Left kidney (tissue), 2 donors: ENCODE data around the gene STPG3. TPM values are rescaled to one million over a fixed set of nuclear protein-coding genes. Genes with fewer than 3 reads are reported as not detected.

Experiments
- DNase-seq: peaks from one replicate; pipeline ENCODE4 v3.0.0-alpha.2; 2013
- polyA plus RNA-seq: library from polyadenylated mRNA; unstranded; fragments of 120-200 nt; gene quantifications from one replicate; pipeline ENCODE4 v1.2.1, GENCODE V29; 2013; ENCODE audit not compliant: insufficient read length

STPG3 gene
- polyA plus RNA-seq, 1 donor = 1.5 TPM

- DNase-seq = no peak
Measured at GRCh38 chr9:137278721-137279711, 27.9 kb downstream of the STPG3 start.

DNA sequence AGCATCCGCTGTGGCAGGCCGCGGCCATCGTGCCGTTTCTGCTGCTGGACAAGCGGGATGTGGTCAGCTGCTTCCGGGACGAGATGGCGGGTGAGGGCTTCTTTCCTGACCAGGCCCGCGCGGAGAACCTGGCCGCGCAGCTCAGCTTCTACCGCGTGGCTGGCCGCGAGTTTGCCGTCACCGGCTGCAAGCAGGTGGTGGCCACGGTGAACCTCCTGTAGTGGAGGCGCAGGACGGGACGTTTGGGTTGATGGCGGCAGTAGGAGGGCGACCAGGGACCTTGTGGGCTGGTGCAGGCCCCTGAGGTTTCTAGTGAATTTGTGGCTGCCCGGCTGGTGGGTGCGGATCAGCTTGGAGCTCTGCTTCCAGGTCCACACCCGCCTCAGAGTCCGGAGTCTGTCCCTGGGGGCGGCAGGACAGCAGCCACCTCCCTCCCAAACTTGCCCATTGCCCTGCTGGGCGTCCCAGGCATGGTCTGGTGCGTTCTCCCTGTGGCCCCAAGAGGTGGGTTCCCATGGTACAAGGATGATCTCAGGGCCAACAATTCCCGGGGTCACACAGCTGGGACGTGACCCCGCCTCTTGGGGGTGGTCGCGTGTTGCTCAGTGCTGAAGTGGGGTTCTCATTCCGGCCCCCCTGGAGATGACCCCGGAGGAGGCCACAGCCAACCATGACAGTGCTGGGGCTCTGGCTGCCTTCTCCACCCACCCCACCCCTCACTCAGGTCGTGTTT lies 28.8 kb downstream of the STPG3 start:
- DNase-seq = no peak

DNA sequence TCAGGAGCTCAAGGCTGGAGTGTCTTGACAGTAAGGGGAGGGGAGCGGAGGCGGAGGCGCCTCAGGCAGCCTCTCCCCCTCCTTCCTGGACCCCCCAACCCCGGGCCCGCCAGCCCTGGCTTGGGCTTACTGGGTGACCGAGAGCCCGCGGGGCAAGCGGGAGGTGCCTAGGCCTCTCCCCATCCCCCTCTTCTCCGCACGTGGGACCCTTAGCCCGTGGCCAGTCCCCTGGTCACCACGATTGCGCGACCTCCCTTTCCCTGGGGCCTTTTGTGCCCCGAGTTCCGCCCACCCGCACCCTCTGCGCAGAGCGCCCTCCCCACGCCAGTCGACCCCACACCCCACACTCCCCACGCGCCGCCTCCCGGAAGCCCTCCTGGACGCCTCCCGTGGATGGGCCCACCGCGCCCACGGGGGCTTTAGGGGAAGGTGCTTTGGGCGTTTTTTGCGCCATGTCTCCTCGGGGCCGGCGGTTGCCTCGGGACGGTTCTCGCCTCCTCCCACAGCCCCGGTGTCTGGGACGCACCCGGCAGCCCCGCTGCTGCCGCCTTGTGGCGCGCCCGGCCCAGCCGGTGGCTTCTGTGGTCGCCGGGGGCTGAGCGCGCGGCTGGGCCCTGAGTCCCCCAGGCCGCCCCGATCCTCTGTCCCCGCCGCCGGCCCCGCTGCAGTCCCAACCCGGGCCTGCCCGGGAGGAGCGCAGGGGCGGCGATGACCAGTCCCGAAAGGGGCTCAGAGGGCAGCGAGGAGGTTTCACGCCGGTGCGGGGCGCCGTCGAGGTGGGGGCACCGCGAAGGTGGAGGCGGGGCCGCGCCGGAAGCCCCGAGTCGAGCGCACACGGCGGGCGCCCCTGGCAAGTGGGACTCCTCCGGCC lies 29.6 kb downstream of the STPG3 start:
- DNase-seq = no peak

DNA sequence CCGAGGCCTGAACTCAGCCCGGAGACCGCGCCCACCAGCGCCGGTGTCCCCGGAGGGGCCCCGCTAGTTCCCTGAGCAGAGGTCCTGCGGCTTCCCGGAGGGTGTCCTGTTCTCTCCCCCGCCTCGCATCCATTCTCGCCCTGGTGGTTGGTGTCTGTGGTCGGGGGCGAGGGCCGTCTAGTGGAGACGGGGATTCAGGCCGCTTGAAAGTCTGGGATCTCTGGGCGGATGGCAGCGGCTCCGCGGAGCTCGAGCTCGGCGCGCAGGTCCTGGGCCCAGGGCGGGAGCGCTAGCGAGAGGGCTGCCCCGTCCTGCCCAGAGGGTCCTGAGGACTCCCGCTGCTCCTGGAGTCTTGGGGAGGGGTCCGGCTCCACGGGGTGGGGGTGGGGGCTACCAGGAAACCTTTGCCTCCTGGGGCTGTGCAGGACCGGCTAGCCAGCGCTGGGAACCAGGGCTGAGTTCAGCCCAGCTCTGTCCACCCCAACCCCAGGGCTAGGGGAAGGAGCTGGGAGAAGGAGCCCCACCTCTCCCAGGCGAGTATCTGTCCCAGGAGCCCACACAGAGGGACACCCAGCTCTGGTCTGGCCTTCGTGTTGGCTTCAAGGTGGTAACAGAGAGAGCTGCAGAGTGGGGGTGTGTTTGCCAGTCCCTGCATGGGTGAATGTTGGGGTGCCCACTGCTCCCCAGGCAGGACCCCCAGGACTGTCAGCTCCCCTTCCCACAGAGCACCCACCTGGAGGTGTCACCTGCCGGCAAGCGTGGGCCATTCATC lies 30.4 kb downstream of the STPG3 start:
- no peak for DNase-seq

GRCh38 chr9:137286975-137287383 lies 35.9 kb downstream of the STPG3 start:
- DNase-seq = no peak

GRCh38 chr9:137293094-137293481 lies 42.0 kb downstream of the STPG3 start:
- DNase-seq = no peak

DNA sequence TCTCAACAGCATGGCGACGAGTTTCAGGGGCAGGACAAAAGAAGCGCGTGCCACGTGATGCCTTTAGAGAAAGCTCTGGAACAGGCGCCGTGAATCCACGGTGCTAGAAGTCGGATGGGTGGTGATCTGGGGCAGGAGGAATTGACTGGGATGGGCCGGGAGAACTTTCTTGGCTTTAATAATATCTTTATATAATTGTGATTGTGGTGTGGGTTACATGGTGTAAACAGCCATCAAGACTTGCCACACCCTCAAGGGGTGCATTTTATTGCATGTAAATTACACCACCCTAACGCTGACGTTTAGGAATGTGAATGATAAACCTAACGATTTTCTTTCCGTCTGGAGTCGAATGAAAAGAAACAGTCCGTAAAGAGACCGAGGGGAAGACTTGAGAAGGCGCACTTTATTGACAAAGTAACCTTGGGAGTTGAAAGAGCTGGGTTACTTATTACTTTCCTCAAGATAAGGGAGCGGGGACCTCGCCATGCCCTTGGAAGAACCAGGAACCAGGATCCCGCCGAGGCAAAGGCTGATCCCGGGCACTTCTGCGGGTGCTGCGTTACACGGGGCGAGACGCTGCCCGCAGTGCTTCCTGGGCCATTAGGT lies 42.5 kb downstream of the STPG3 start:
- no peak for DNase-seq

GRCh38 chr9:137294091-137294680 lies 43.1 kb downstream of the STPG3 start:
- no peak for DNase-seq

- DNase-seq = no peak
Measured at GRCh38 chr9:137294681-137295237, 43.7 kb downstream of the STPG3 start.

DNA sequence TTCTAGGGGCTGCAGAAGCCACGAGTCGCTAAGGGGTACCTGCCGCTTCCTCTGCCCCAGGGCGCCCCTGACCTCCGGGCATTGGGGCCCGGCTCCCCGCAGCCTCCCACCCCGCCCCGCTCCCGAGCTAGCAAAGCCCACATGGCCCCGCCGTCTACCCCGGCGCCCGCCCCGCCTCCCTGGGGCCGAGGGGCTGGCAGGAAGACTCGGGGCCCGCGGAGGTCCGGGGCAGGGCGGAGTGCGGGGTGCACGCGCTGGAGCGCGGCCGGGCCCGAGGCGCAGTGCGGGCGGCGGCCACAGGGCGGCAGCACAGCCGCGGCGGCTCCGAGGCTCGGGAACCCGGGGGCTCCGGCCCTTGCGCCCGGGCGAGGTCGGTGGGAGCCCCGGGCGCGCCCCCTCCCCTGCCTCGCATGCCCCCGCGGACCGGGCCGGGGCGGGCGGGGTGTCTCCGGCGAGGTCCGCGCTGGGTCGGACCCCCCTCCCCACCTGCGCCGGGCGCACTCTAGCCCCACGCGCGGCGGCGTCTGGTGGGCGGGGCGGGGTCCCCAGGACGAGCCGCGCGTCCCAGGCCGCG lies 44.2 kb downstream of the STPG3 start:
- DNase-seq = no peak

DNA sequence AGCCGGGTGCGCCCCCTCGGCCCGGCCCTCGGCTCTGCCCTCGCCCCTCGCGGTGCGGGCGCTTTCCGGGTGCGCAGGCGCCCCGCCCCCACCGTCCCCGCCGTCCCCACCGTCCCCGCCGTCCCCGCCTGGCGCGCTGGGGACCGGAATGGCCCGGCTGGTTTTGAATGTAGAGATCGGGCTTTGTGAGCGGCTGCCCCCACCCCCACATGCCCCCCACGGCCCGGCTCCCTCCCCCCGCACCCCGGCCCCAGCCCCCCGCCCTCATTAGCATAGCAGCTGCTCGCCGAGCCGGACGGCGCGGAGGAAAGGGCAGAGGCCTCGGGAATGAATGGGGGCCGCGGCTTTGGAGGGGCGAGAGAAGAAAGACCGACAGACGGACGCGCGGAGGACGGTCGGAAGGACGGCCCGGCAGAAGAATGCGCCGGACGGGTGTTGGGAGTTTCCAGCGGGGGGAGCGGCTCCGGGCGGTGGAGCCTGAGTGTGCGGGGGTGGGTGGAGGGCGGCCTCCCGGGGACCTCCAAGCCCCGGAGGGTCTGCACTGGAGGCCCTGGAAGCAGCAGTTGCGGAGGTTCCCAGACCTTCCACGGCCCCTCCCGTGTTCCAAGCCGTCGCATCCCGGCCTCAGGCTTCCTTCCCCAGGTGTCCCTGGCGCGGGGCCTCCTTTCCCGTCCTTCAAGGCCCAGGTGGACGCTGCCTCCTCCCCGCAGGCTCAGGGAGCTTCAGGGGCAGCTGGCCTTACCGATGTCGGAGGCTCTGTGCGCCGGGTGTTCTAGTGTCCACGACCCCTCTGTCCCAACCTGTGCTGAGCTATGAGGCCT lies 45.0 kb downstream of the STPG3 start:
- no peak for DNase-seq

- no peak for DNase-seq
Measured at GRCh38 chr9:137296670-137297664, 45.9 kb downstream of the STPG3 start.

DNA sequence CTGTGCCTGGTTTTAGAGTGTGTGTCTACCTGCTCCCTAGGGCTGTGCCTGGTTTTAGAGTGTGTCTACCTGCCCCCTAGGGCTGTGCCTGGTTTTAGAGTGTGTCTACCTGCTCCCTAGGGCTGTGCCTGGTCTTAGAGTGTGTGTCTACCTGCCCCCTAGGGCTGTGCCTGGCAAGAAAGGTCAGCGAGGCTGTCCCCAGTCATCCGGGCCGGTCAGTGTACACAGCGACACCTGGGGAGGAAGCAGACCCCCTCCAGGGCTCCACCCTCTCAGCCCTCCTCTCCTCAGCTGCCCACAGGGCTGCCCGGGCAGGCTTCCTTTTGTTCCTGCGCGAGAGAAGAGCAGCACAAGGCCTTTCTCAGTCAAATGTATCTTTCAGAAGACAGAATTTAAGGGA lies 46.9 kb downstream of the STPG3 start:
- DNase-seq = no peak

DNA sequence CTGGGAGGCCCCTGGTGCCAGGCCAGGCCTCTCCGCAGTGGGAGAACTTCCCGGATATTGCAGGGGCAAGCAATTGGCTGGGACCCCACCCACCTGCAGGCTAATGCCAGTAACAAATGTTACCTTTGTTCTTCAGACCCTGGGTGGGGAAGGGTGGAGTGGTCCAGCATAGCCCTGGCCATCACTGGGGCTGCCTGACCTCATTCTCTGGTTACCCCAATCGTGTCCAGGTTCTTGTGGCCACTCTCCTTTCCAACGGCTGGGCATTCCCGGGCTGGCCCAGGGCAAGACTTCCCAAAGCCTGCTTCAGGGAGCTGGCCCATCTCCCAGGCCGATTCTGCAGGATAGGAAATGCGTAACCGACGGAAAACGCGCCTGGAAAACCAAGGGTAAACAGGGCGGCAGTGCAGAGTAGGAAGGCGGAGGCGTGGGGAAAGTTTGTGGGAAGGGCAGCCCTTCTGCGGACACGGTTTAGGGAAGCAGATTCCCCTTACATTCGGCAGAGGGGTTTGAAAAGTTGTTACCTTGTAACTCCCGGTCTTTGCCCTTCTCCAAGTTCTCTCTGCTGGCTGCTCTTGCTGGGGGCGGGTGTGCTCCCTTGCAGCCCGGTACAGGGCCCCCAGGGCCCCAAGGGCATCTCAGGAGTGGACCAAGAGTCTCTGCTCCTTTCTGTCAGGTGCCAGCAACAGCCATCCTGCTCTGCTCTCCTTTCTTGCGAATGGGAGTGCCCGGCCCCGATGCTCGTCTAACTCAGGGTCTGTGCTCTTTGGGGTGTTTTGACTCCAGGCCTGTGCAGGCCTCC lies 47.5 kb downstream of the STPG3 start:
- no peak for DNase-seq

DNA sequence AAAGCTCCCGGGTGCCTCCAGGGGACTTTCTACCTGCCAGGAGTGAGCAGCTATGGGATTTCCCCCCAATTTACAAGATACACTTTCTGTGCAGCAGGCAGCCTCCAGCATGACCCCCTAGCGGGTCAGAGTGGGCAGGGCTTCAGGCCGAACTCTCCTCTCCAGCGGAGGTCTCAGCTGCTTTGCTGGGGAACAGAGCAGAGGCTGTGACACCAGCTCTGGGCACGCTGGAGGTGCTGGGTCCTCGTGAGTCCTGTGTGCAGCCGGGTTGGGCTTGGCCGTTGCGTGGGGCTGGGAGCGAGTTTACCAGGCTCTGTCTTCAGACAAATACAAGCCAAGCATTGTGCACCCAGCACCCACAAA lies 48.1 kb downstream of the STPG3 start:
- no peak for DNase-seq

GRCh38 chr9:137299938-137300337 lies 48.9 kb downstream of the STPG3 start:
- no peak for DNase-seq

DNA sequence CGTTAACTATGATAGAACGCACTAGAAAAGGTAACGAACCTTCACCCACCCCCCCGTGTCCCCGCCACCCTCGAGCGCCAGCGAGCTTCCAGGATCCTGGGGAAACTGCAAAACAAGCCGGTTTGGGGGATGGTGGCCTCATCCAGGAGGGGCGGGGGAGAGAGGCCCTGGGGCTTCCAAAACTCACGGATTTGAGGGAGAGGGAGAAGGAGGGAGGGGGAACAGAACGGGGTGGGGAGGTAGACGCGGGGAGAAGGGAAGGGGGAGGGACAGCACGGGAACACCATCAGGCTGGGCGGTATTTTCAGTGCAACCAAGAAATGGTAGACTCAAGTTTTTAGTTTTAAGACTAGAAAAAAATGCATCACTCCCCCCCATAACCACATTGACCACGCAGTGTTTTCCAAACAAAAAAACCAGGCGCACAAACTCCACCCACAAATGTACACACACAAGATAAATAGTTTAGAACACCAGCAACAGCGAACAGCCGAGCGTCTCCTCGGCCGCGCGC lies 49.5 kb downstream of the STPG3 start:
- DNase-seq = no peak
